Endothelial cell of hepatic sinusoid (primary cell): ENCODE data around the gene SLC16A2.
"Not testable (repeated sequence)": the region's sequence is repeated elsewhere in the genome, so short reads cannot be mapped to it uniquely, and the experiment has no call there.

Experiments
- in situ Hi-C: cut with HindIII; loops from 2 replicates; pipeline ENCODE4 v1.10.0; 2017; ENCODE audit warnings: low sequenced_read_pairs

The SLC16A2 gene

DNA sequence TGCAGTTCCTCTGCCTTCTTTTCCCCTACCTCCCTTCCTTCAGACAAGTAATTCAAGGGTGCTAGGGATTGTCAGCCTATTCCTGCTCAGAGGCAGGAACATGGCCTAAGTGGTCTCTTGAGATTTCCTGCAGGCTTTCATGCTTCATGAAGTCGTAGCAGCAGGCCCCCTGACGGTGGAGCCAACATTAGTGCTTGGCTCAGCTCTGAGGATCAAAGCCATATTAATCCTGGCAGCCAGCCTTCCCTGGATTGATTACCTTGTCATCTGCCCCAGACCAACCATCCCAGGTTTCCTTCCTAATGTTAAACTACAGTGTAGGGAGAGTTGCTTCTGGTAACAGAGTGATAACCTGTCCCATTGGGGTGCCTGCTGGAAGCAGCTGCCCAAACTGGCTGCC lies 84.1 kb downstream of the SLC16A2 start:
- in situ Hi-C loops: no loop called here

DNA sequence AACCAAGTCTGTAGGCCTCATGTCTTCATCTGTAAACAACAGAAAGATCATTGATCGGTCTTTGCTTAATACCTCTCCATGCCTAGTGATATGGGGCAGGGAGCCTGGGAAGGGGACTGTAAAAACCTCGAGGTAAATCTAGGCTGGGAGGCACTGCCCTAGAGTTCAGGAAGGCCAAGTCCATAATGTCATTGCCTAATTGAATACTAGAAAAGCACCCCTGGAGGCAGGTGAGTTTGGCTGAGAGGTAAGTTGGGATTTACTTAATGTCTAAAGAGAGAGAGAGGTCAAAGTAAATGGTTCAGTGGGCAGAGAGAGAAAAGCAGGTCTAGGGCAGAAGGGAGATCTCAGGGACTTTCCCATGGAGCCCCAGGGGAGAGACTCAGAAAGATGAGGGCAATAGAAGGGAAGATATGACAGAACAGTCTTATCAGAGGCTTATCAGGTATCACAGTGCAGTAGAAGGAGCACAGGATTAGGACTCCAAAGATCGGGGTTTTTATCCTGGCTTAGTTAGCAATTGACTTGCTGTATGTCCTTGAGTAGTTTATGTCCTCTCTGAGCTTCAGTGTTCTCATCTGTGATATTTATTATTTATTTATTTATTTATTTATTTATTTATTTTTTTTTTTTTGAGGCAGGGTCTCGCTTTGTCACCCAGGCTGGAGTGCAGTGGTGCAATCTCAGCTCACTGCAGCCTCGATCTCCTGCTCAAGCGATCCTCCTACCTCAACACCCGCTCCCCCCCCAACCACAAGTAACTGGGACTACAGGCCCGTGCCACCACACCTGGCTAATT lies 85.2 kb downstream of the SLC16A2 start:
- in situ Hi-C loops: no loop called here

DNA sequence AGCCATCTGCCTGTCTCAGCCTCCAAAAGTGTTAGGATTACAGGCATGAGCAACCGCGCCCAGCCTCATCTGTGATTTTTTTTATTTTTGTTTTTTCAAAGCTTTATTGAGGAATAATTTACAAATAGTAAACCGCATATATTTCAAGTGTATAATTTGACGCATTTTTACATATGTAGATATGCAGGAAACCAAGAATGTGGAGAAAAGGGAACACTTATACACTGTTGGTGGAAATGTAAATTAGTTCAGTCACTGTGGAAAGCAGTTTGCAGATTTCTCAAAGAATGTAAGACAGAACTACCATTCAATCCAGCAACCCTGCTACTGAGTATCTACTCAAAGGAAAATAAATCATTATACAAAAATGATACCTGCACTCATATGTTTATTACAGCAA lies 85.9 kb downstream of the SLC16A2 start:
- in situ Hi-C loops: no loop called here

DNA sequence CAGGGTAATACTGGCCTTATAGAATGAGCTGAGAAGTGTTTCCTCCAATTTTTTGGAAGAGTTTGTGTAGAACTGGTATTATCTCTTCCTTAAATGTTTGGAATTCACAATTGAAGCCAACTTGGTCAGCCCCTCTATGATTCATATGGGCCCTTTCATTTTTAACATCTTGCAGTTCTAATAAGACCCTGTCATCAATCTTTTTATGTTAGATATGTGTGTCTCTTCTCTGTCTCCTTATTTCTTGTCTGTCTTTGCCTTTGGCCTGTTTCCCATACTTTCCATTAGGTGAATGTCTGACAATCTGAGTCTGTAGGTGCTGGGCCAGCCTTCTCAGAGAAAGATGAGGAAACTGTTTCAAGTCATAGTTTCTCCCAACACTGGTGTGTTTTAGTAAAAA lies 88.7 kb downstream of the SLC16A2 start:
- in situ Hi-C loops: no loop called here

DNA sequence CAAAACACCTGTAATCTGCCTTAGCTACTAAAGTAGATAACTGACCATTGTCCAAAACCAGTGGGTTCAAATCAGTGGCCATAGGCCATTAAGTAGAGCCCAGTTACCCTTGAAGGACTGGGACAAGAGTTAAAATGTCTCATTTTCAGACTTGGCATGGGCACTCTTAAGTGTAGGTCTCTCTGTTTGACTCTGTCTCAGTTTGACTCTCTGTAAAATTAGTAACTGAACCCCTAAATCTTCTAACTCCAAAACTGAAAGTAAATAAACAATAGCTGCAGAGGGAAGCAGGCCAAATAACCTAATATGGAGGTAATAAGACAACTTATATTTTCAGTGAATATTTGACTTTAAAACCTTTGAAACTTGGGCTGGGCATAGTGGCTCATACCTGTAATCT lies 89.1 kb downstream of the SLC16A2 start:
- in situ Hi-C loops: no loop called here

DNA sequence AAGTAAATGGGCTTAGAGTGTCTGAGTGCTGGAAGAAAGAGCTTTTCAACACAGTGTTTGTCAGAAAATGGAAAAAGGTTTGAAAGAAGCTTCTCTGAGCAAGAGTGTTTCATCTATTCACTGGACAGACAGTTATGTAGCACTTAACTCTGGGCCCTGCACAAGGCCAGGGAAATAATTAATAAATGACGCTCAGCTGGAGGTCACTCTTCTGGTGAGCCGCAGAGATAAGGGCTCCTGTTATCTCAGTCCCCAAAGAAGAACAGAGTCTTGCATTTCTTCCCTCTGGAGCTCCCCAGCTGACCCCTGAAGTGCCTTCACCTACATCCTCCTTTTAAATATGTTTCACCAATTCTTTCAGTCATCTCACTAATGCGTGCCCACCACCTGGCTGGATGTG lies 90.4 kb downstream of the SLC16A2 start:
- in situ Hi-C loops: no loop called here

DNA sequence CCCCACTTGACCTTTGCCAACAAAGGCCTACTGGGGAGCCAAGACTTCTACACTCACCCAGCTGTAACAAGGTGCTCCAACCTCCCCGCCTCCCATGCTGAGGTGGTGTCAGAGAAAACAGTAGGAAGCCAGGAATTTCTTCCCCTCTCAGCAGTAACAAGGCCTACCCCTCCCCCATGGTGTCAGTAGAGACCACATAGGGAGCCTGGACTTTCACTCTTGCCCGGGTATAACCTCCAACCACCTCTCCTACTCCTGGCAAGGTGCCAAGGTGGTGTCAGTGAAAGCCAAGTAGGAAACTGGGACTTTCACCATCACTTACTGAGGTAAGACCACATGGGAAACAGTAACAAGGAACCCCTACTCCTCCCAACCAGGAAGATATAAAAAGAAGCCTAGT lies 93.1 kb downstream of the SLC16A2 start:
- in situ Hi-C loops: no loop called here

DNA sequence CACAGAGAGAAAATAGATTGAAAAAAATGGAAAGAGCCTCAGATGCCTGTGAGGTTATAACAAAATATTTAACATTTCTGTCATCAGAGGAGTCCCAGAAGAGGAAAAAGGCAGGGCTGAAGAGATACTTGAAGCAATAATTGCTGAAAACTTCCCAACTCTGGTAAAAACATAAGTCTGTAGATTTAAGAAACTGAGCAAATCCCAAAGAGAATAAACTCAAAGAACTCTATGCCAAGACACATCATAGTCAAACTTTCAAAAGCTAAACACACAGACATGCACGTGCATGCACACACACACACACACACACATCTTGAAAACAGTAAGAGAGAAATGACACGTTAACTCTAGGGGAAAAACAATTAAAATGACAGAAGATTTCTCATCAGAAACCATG lies 94.1 kb downstream of the SLC16A2 start:
- in situ Hi-C loops: no loop called here

DNA sequence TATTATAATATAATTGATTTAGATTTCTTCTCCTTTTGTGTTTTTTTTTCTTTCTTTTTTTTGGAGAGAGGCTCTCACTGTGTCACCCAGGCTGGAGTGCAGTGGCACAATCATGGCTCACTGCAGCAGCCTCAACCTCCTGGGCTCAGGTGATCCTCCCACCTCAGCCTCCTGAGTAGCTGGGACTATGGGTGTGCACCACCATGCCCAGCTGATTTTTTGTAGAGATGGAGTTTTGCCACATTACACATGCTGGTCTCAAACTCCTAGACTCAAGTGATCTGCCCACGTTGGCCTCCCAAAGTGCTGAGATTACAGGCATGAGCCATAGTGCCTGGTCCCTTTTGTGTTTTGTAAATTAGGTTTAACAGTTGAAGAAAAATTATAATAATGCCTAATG lies 94.7 kb downstream of the SLC16A2 start:
- in situ Hi-C loops: not testable (repeated sequence)

DNA sequence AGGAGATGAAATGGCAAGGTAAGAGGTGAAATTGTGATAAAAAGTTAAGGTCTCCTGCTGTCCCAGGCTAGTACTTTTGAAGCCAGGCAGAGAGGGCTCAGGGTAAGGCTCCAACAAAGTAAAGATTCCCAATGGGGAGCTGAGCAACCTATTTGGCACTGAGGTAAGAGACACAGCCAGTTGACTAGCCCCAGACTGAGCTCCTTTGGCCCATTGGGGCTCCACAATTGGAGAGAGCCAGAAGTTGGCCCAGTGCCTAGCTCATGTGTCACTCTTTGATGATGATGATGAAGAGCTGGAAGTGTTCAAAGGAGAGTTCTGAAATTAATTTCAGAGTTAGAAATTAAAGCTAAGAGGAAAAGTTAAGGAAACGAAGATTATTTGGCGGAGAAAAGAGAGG lies 98.6 kb downstream of the SLC16A2 start:
- in situ Hi-C loops: no loop called here

DNA sequence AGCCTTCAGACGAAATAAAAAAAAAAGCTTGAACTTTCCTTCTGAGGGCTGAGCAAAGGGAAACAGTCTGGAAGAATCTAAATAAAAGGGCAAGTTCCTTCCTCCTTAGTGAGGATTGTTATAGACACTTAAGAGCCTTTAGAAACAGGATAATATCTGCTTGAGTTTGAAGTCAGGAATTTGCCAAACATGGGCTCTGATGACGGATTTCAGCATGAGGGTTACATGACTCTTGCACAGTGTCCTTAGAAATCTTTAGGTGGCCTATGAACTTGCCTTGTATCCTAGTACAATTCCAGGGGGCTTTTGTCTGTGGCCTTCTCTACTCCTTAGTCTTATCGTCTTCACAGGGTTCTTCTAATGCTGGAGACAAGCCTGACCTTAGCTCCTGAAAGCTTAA lies 99.0 kb downstream of the SLC16A2 start:
- in situ Hi-C loops: no loop called here

DNA sequence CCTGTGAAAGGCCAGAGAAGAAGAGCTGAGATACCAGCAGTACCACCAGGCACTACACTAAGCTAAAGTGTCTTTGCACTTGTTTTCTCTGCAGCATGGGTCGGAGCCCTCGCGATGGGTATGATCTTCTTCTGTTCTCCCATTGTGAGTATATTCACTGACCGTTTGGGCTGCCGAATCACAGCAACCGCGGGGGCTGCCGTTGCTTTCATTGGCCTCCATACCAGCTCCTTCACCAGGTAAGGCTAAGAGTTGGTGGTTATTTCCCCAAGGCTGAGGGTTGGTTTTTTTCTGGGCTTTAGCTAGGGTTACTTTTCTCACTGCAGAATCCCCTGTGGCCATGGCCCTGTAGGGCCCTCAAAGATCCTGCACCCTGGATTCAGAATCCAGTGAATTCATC lies 99.6 kb downstream of the SLC16A2 start:
- in situ Hi-C loops: no loop called here

DNA sequence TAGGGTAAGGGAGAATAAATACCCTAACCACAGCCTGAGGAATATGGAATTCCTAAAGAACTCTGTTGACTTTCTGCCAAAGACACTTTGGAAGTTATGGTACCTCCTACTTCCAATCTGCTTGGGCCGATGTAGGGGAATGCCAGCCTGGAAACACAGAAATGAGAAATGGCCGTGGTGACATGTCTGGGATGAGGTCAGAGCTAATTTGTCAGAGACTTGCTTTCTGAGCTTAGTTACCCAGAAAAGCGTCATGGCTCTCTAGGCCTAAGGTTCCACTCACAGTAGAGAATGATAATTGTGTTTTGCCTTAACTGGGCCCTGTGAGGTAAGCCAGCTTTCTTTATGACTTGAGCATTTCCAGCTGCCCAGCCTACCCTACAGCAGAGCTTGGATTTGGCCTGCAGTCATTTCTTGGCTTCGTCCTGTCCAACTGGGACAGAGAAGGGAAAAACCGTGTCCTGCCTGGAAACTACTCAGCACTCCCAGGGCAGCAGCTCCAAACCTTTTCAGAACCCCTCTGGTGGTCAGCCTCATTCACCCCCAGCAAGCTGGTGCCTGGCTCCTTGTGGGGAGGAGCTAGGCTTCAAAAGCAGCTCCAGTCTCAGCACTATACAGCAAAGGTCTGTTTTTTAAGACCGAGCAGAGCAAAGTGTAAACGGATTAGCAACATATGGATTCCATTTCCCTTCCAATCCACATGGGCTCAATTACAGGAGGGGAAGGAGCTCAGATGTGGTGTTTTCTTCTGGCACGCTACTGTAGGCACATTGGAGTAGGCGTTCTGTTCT lies 100.9 kb downstream of the SLC16A2 start:
- in situ Hi-C loops: no loop called here

DNA sequence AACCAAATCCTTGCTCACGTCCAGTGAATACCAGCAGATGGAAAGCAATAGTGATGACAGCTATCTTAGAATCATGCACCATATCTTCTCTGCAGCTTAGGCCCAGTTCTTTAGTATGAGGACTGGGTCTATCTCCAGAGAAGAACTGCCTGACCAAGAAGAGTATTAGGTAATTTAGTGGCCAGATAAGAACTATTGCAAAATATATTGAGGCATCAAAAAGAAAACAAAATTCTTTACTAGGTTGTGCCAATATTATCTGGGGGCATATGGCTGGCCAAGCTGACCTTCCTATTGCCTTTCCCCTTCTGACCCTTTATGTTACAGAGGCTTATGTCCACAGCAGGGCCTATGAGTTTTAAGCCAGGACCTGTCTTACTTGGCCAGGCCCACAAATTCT lies 101.9 kb downstream of the SLC16A2 start:
- in situ Hi-C loops: no loop called here

DNA sequence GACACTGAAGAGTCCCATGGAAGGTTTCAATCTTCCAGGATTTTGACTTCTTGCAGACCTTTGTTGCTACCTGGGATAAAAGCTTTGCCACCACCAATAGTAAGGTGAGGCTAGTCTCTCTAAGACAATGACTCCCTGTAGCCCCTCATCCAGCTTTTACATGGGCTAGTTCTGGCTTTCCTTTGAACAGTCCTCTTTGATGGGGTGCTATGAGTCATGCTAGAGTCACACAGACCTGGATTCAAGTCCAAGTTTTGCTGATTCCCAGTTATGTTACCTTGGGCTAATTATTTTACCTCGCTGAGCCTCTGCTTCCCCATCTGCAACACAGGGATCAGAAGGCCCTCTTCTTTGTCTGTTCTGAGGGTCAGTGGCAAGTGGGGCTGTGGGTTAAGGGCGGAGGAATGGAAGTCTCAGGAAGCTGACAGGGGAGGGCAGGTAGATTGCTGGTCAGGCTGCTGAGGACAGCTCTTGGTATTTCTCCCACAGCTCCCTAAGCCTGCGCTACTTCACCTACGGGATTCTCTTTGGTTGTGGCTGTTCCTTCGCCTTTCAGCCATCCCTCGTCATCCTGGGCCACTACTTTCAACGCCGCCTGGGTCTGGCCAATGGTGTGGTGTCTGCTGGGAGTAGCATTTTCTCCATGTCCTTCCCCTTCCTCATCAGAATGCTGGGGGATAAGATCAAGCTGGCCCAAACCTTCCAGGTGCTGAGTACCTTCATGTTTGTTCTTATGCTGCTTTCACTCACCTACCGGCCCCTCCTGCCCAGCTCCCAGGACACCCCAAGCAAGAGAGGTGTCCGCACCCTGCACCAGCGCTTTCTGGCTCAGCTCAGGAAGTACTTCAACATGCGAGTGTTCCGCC lies 102.8 kb downstream of the SLC16A2 start:
- in situ Hi-C loops: no loop called here

DNA sequence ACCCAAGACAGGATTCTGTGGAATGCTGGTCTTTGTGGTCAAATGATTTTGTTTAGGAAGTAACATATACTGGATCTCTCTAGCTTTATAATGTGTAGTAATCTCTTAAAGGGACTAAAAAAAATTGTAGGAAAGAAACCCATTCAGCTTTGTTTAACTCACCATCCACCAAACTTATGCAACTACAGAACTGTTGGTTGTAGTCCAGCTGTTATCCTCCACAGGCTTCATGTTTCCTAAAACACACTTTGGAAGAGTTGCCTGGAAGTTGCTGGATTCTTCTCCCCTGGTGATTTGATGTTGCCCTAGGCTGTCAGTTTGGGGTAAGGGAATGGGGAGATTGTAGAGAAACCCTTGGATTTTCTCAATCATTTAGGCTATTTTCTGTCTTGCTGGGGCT lies 103.8 kb downstream of the SLC16A2 start:
- in situ Hi-C loops: no loop called here

DNA sequence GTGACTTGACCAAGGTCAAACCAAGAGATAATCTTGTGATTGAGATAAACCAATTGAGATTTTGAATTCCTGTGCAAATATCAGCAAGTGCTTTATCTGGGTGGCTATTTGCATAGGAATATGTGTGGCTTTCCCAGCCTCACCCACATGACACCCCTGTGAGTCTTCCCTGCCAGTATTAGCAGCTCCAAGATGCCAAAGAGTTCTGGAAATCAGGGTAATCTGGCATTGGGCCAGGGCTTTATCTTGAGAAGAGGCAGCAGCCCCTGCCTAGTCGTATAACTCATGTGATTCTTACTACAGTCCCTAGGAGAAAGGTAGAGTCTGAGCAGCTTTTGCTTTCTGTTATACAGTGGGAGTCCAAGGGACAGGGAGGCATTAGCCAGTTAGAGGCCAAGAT lies 105.5 kb downstream of the SLC16A2 start:
- in situ Hi-C loops: no loop called here

DNA sequence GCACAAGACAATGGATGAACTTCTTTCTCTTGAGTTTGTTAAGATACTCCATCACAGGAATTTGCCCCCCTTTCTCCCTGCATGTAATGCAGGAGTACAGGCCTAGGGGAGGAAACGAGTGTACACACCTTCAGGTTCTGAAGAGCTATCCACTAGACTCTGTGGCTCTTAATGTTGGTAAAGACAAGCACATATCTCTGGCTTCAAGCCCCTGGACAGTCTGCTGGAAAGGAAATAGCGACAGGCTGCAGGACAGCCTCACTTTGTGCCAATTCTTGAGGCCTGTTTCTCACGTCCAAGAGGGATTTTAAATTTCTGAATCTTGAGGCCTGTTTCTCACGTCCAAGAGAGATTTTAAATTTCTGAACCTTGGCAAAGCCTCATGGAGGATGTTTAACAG lies 106.1 kb downstream of the SLC16A2 start:
- in situ Hi-C loops: no loop called here

DNA sequence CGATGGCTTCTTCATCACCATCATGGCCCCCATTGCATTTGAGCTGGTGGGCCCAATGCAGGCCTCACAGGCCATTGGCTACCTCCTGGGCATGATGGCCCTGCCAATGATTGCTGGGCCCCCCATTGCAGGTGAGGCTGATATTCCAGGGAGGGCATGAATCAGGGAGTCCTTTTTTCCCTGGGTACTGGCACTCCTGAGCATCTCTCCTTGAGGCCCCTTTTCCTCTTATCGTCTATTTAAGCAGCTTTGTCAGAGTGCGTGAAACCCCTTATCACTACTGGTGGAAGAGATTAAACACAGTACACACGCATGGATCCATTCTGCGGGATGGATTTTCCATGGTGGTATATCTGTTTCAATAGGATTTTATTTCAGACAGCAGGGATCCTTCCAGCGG lies 108.0 kb downstream of the SLC16A2 start:
- in situ Hi-C loops: no loop called here

DNA sequence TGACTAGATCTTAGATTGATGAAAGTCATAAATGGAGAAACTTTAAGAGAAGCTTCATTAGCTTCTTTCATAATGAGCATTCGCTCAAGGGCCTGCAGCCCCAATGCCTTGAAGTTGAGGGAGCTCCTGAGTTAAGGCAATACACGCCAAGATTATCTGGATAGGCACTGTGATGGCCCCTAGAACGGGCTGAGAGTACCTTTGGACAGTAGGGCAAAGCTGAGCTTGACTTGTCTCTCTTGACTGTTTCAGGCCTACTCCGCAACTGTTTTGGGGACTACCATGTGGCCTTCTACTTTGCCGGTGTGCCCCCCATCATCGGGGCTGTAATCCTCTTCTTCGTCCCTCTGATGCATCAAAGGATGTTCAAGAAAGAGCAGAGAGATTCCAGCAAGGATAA lies 109.8 kb downstream of the SLC16A2 start:
- in situ Hi-C loops: no loop called here

DNA sequence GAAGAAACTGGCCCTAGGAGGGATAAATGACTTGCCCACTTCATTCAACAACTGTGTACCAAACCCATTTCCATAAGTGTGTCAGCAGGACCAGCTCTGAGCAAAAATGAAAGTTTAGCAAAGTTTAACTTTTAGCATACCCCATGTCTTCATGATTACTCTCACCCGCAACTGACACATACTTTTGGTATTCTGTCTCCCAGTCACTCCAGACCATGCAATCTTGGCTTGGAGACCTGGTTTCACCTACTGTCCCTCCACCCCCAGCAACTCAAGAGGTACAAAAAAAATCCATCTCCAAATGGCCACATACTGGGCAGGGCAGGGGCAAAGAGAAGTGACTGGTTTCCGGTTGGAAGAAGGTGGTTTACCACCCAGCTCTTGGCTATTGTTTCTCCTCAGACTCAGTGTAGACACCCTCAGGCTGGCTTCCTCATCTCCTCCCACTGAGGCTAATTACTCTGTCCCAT lies 113.3 kb downstream of the SLC16A2 start:
- in situ Hi-C loops: no loop called here

DNA sequence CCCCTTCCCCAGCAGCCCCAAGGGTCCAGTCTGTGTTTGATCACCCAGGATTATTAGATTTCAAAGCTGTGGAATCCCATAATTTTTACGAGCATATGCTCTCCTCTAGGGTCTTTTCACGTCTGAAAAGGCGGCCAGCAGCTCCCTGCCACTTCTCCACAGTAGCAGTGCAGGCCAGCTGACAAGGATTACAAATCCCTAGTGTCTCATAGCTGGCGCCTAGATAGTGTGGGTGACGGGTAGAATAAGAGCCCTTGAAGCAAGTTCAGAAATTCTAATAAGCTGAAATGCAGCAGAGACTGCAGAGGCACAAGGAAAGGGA lies 113.8 kb downstream of the SLC16A2 start:
- in situ Hi-C loops: no loop called here
